ENCODE results near the gene TBC1D24. TPM values are rescaled to one million over a fixed set of nuclear protein-coding genes. Genes with fewer than 3 reads are reported as not detected.

Gene TBC1D24
- total and polyA plus RNA-seq, 2 donors (not counting 1 experiment from before 2014, with no cell fraction given): 6.3 to 10.9 TPM

- Histone ChIP-seq H3K9me3 (ENCODE audit: control insufficient read depth, insufficient read depth, low read depth, low read length) (no peaks in the 10 kb centered on the region), H3K4me2 (ENCODE audit: extremely low read depth, insufficient read depth, low read length) (peak overlapping the region; percentile 66), H3K79me2 (ENCODE audit: control insufficient read depth, insufficient read depth, low read length) (peaks cover 3% of the 10 kb centered on the region), H2AFZ (ENCODE audit: low read length) (peak overlapping the region; percentile 71), H4K20me1 (ENCODE audit: control insufficient read depth, extremely low read depth, insufficient read depth, low read length) (no peaks in the 10 kb centered on the region), H3K4me3 (replicated peaks in 1 of 4; ENCODE audit: control extremely low read depth in 1 of 4, insufficient read depth in 1 of 4, low read depth in 3 of 4, low read length in 4 of 4) (peak overlapping the region in 3 of 4 experiments; percentile 1 to 47 (median 29)), H3K36me3 (ENCODE audit: control insufficient read depth, insufficient read depth, low read length) (no peaks in the 10 kb centered on the region), H3K9ac (ENCODE audit: insufficient read depth, low read length) (peak overlapping the region; percentile 65), H3K4me1 (ENCODE audit: control insufficient read depth, extremely low read depth, insufficient read depth, low read length) (peaks cover 17% of the 10 kb centered on the region), H3K27ac (ENCODE audit: insufficient read depth, low read length) (peak overlapping the region; percentile 70), H3K27me3 (ENCODE audit: control insufficient read depth, insufficient read depth, low read length) (no peaks in the 10 kb centered on the region)
- TF ChIP-seq EZH2 (IDR thresholded peaks at IDR 0.05; ENCODE audit: low read length, missing control alignments) (no peak), CTCF (conservative IDR thresholded peaks at IDR 0.05 in 1 of 2, IDR thresholded peaks at IDR 0.05 in 1 of 2; ENCODE audit: low read depth in 1 of 2, low read length in 2 of 2) (no peak)
- peak; percentile 53 to 64 for DNase-seq (ENCODE audit: low read depth in 2 of 2)
These were observed 8.0 kb downstream of the TBC1D24 start for GRCh38 chr16:2482708-2483534.

GRCh38 chr16:2483939-2484897 is 9.3 kb downstream of the TBC1D24 start:
- Histone ChIP-seq H3K4me3 (replicated peaks in 1 of 4; ENCODE audit: control extremely low read depth in 1 of 4, insufficient read depth in 1 of 4, low read depth in 3 of 4, low read length in 4 of 4) (no peak overlapping the region), H3K4me2 (ENCODE audit: extremely low read depth, insufficient read depth, low read length) (no peak overlapping the region), H3K27ac (ENCODE audit: insufficient read depth, low read length) (no peak overlapping the region), H3K9me3 (ENCODE audit: control insufficient read depth, insufficient read depth, low read depth, low read length) (no peaks in the 10 kb centered on the region), H4K20me1 (ENCODE audit: control insufficient read depth, extremely low read depth, insufficient read depth, low read length) (no peaks in the 10 kb centered on the region), H2AFZ (ENCODE audit: low read length) (no peak overlapping the region), H3K27me3 (ENCODE audit: control insufficient read depth, insufficient read depth, low read length) (no peaks in the 10 kb centered on the region), H3K79me2 (ENCODE audit: control insufficient read depth, insufficient read depth, low read length) (peaks cover 3% of the 10 kb centered on the region), H3K36me3 (ENCODE audit: control insufficient read depth, insufficient read depth, low read length) (no peaks in the 10 kb centered on the region), H3K4me1 (ENCODE audit: control insufficient read depth, extremely low read depth, insufficient read depth, low read length) (peaks cover 17% of the 10 kb centered on the region), H3K9ac (ENCODE audit: insufficient read depth, low read length) (no peak overlapping the region)
- DNase-seq (ENCODE audit: low read depth in 2 of 2): no peak
- TF ChIP-seq CTCF (conservative IDR thresholded peaks at IDR 0.05 in 1 of 2, IDR thresholded peaks at IDR 0.05 in 1 of 2; ENCODE audit: low read depth in 1 of 2, low read length in 2 of 2) (no peak), EZH2 (IDR thresholded peaks at IDR 0.05; ENCODE audit: low read length, missing control alignments) (no peak)
